DOHH2 (cell line): ENCODE data around the gene AMACR.

Source experiments
- H3F3A ChIP-seq: fragments of 200-600 bp; sonication (generic), shearing (Covaris generic); 2 replicates; pipeline ENCODE4 v1.6.0; 2016; ENCODE audit warnings: antibody characterized with exemption, mild to moderate bottlenecking; ENCODE audit not compliant: control insufficient read depth, insufficient read depth
- H3K27ac ChIP-seq: fragments of 200-600 bp; sonication (generic); 2 replicates; pipeline ENCODE4 v1.5.1; 2014; ENCODE audit warnings: low read depth, mild to moderate bottlenecking, low read length, moderate library complexity
- H3K27me3 ChIP-seq: fragments of 200-600 bp; sonication (generic); 2 replicates; pipeline ENCODE4 v1.6.1; 2014; ENCODE audit warnings: mild to moderate bottlenecking, low read length, mixed read lengths; ENCODE audit not compliant: control insufficient read depth
- H3K36me3 ChIP-seq: fragments of 200-600 bp; sonication (generic); 2 replicates; pipeline ENCODE4 v1.6.1; 2014; ENCODE audit warnings: mild to moderate bottlenecking, low read length, moderate library complexity, mixed read lengths; ENCODE audit not compliant: control insufficient read depth
- H3K4me1 ChIP-seq: fragments of 200-600 bp; sonication (generic); 2 replicates; pipeline ENCODE4 v1.6.1; 2014; ENCODE audit warnings: mild to moderate bottlenecking, low read length, mixed read lengths; ENCODE audit not compliant: control insufficient read depth
- H3K4me2 ChIP-seq: fragments of 200-600 bp; sonication (generic); 2 replicates; pipeline ENCODE4 v1.6.0; 2014; ENCODE audit warnings: mild to moderate bottlenecking, low read length, moderate library complexity
- H3K4me3 ChIP-seq: fragments of 200-600 bp; sonication (generic); 2 replicates; pipeline ENCODE4 v1.5.1; 2014; ENCODE audit warnings: mild to moderate bottlenecking, low read length, mixed read lengths
- H3K79me2 ChIP-seq: fragments of 200-600 bp; sonication (generic); 2 replicates; pipeline ENCODE4 v1.6.1; 2014; ENCODE audit warnings: mild to moderate bottlenecking, low read length, mixed read lengths; ENCODE audit not compliant: control insufficient read depth
- H3K9me2 ChIP-seq: fragments of 200-600 bp; sonication (generic); replicated peaks from 2 replicates; pipeline ENCODE4 v1.6.1; 2014; ENCODE audit warnings: mild to moderate bottlenecking, low read length, mixed read lengths; ENCODE audit not compliant: control insufficient read depth
- H3K9me3 ChIP-seq: fragments of 200-600 bp; sonication (generic); 2 replicates; pipeline ENCODE4 v1.6.1; 2014; ENCODE audit warnings: antibody characterized with exemption, low read length, mixed read lengths; ENCODE audit not compliant: control insufficient read depth, insufficient read depth
- H4K20me1 ChIP-seq: fragments of 200-600 bp; sonication (generic); 2 replicates; pipeline ENCODE4 v1.6.0; 2014; ENCODE audit warnings: low read depth, mild to moderate bottlenecking, antibody characterized with exemption, low read length, moderate library complexity; ENCODE audit not compliant: control insufficient read depth, insufficient read depth
- EZH2phosphoT487 ChIP-seq: fragments of 200-600 bp; sonication (generic); IDR thresholded peaks from 2 replicates; pipeline ENCODE4 v1.6.1; 2017; ENCODE audit warnings: borderline replicate concordance, mild to moderate bottlenecking, antibody characterized with exemption, low read length, moderate library complexity, mixed read lengths
- TF ChIP-seq, protein P1 (sequence below): fragments of 200-600 bp; sonication (generic); IDR thresholded peaks from one replicate; pipeline ENCODE4 v1.5.1; 2014; ENCODE audit warnings: antibody characterized with exemption, mild to moderate bottlenecking, low read depth, low read length; ENCODE audit not compliant: poor library complexity, severe bottlenecking

The AMACR gene

DNA sequence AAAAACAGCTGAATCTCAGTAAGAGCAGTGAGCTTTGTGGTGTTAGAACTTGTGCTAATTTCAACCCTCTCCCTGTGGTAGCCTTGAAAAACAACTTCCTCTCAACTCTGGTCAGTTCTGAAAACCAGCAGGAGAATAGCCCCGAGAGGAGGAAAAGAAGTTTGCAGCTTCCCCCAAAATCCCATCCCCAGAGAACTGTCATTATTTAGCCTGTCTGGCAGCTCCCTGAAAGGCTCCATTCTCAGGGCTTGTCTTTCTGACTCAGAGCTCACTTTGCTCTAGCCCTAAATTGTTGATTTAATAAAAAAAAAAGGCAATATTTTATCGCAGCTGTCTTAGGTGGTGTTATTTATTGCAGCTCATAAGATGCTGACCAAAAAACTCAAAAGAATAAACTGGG, 12.0 kb downstream of the AMACR start:
- no peak overlapping the region for H3K27ac ChIP-seq
- no peaks in the 10 kb centered on the region for H4K20me1 ChIP-seq
- H3K9me2 ChIP-seq: no peaks in the 10 kb centered on the region
- H3K79me2 ChIP-seq: no peaks in the 10 kb centered on the region
- H3K27me3 ChIP-seq: no peaks in the 10 kb centered on the region
- H3F3A ChIP-seq: no peaks in the 10 kb centered on the region
- H3K4me3 ChIP-seq: no peak overlapping the region
- no peaks in the 10 kb centered on the region for H3K9me3 ChIP-seq
- H3K4me2 ChIP-seq: no peak overlapping the region
- no peak for TF ChIP-seq EZH2phosphoT487
- TF ChIP-seq, protein P1, sequence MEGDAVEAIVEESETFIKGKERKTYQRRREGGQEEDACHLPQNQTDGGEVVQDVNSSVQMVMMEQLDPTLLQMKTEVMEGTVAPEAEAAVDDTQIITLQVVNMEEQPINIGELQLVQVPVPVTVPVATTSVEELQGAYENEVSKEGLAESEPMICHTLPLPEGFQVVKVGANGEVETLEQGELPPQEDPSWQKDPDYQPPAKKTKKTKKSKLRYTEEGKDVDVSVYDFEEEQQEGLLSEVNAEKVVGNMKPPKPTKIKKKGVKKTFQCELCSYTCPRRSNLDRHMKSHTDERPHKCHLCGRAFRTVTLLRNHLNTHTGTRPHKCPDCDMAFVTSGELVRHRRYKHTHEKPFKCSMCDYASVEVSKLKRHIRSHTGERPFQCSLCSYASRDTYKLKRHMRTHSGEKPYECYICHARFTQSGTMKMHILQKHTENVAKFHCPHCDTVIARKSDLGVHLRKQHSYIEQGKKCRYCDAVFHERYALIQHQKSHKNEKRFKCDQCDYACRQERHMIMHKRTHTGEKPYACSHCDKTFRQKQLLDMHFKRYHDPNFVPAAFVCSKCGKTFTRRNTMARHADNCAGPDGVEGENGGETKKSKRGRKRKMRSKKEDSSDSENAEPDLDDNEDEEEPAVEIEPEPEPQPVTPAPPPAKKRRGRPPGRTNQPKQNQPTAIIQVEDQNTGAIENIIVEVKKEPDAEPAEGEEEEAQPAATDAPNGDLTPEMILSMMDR: no peak
- no peaks in the 10 kb centered on the region for H3K36me3 ChIP-seq
- no peaks in the 10 kb centered on the region for H3K4me1 ChIP-seq

DNA sequence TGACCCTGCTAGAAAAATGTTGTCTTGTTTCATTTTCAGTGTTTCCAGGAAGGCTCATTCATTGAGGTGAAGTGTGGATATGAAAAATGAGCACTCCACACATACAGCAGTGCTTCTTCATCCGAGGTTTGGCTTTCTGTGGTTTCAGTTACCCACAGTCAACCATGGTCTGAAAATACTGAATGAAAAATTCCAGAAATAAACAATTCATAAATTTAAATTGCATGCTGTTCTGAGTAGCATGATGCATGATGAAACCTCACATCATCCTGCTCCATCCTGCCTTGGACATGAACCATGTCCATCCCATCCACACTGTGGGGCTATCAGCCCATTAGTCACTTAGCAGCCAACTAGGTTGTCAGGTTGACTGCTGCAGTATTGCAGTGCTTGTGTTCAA, 13.0 kb downstream of the AMACR start:
- no peak overlapping the region for H3K27ac ChIP-seq
- H4K20me1 ChIP-seq: no peaks in the 10 kb centered on the region
- no peak overlapping the region for H3K4me2 ChIP-seq
- TF ChIP-seq, protein P1: no peak
- TF ChIP-seq EZH2phosphoT487: no peak
- no peaks in the 10 kb centered on the region for H3K9me2 ChIP-seq
- no peaks in the 10 kb centered on the region for H3K79me2 ChIP-seq
- no peaks in the 10 kb centered on the region for H3K36me3 ChIP-seq
- H3K27me3 ChIP-seq: no peaks in the 10 kb centered on the region
- H3K4me3 ChIP-seq: no peak overlapping the region
- H3K9me3 ChIP-seq: no peaks in the 10 kb centered on the region
- H3K4me1 ChIP-seq: no peaks in the 10 kb centered on the region
- no peaks in the 10 kb centered on the region for H3F3A ChIP-seq

DNA sequence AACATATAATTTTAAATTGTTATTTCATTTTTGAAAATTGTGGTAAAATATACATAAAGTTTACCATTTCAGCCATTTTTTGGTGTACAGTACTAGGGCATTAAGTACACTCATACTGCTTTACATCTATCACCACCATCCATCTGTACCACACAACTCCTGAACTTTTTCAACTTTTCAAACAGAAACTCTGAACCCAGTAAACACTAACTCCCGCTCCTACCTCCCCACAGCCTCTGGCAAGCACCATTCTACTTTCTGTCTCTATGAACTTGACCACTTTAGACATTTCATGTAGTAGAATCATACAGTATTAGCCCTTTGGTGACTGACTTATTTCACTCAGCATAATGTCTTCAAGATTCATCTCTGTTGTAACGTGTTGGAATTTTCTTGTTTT, 15.0 kb downstream of the AMACR start:
- Histone ChIP-seq H3K79me2 (no peaks in the 10 kb centered on the region), H3K4me2 (no peak overlapping the region), H3K4me1 (no peaks in the 10 kb centered on the region), H4K20me1 (no peaks in the 10 kb centered on the region), H3K27me3 (no peaks in the 10 kb centered on the region), H3K36me3 (no peaks in the 10 kb centered on the region), H3K4me3 (no peak overlapping the region), H3F3A (no peaks in the 10 kb centered on the region), H3K9me3 (no peaks in the 10 kb centered on the region), H3K27ac (no peak overlapping the region), H3K9me2 (no peaks in the 10 kb centered on the region)
- no peak for TF ChIP-seq EZH2phosphoT487
- TF ChIP-seq, protein P1: no peak

DNA sequence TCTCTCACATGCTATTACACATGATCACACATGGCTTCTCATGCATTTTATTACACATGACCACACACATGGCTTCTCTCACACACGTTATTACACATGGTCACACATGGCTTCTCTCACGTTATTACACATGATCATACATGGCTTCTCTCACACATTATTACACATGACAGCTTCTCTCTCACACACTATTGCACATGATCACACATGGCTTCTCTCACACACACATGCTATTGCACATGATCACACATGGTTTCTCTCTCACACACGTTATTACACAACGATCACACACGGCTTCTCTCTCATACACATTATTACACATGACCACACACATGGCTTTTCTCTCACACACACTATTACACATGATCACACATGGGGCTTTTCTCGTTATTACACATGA, 22.4 kb downstream of the AMACR start:
- Histone ChIP-seq H3K27me3 (no peaks in the 10 kb centered on the region), H3K9me3 (peaks cover 11% of the 10 kb centered on the region; the same call in 1 of the 2 replicates), H3K4me1 (no peaks in the 10 kb centered on the region), H3K36me3 (no peaks in the 10 kb centered on the region), H3K27ac (no peak overlapping the region), H4K20me1 (no peaks in the 10 kb centered on the region), H3F3A (no peaks in the 10 kb centered on the region), H3K4me2 (no peak overlapping the region), H3K79me2 (no peaks in the 10 kb centered on the region), H3K9me2 (no peaks in the 10 kb centered on the region), H3K4me3 (no peak overlapping the region)
- TF ChIP-seq EZH2phosphoT487: no peak
- TF ChIP-seq, protein P1: no peak
